ENCODE measurements around the gene TSPAN14. TPM values are rescaled to one million over a fixed set of nuclear protein-coding genes. Genes with fewer than 3 reads are reported as not detected.

TSPAN14 gene
- total and polyA plus RNA-seq, 9 donors, result 15.8 to 59.5 (median 45.3) TPM

DNA sequence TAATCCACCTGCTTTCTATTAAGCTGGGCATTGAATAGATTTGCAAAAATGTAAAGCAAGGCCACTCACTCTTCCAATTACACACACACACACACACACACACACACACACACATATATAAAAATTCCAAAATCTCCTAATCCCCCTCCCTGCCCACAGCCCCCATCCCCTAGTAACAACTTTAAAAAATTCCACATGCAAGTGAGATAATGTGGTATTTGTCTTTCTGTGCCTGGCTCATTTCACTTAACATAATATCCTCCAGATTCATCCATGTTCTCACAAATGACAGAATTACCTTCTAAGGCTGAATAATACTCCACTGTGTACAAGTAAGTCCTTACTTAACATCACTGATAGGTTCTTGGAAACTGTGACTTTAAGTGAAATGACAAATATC is 107.8 kb downstream of the TSPAN14 start:
- H3K4me1 ChIP-seq (ENCODE audit: control insufficient read depth, insufficient read depth, low read length), result no peaks in the 10 kb centered on the region
- H3K27me3 ChIP-seq (ENCODE audit: control insufficient read depth, insufficient read depth, low read length), result no peaks in the 10 kb centered on the region
- no peaks in the 10 kb centered on the region for H3K9me3 ChIP-seq (replicated peaks; ENCODE audit: control insufficient read depth, low read depth, low read length)
- H3K4me3 ChIP-seq (ENCODE audit: low read length), result no peak overlapping the region
- H3K27ac ChIP-seq (ENCODE audit: low read length), result no peak overlapping the region
- no peak for DNase-seq
- H3K36me3 ChIP-seq (ENCODE audit: control insufficient read depth, insufficient read depth, low read length), result no peaks in the 10 kb centered on the region

DNA sequence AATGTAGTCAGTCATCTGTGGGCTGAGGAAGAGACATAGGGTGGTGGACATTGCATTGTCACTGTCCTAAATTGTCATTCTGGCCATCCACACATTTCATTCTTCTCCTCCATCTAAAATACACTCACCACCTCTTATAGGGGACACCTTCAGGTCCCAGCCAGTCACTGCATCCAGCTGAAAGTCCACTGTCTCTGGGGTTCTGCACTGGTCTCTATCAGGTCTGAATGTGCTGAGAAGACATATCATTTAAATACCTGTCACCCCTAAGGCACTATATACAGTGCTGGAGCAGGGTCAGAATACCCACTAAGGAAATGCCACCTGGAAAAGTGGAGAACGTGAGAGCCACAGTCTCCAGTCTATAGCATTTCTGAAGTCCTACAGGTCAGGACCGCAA is 113.2 kb downstream of the TSPAN14 start:
- DNase-seq, result no peak
- 86% methylated on average over 2 of the region's 2 CpGs for WGBS (ENCODE audit: insufficient coverage)
- H3K36me3 ChIP-seq (ENCODE audit: control insufficient read depth, insufficient read depth, low read length), result no peaks in the 10 kb centered on the region
- H3K9me3 ChIP-seq (replicated peaks; ENCODE audit: control insufficient read depth, low read depth, low read length), result no peaks in the 10 kb centered on the region
- no peak overlapping the region for H3K4me3 ChIP-seq (ENCODE audit: low read length)
- H3K4me1 ChIP-seq (ENCODE audit: control insufficient read depth, insufficient read depth, low read length), result no peaks in the 10 kb centered on the region
- H3K27me3 ChIP-seq (ENCODE audit: control insufficient read depth, insufficient read depth, low read length), result peaks cover 2% of the 10 kb centered on the region
- H3K27ac ChIP-seq (ENCODE audit: low read length), result no peak overlapping the region

DNA sequence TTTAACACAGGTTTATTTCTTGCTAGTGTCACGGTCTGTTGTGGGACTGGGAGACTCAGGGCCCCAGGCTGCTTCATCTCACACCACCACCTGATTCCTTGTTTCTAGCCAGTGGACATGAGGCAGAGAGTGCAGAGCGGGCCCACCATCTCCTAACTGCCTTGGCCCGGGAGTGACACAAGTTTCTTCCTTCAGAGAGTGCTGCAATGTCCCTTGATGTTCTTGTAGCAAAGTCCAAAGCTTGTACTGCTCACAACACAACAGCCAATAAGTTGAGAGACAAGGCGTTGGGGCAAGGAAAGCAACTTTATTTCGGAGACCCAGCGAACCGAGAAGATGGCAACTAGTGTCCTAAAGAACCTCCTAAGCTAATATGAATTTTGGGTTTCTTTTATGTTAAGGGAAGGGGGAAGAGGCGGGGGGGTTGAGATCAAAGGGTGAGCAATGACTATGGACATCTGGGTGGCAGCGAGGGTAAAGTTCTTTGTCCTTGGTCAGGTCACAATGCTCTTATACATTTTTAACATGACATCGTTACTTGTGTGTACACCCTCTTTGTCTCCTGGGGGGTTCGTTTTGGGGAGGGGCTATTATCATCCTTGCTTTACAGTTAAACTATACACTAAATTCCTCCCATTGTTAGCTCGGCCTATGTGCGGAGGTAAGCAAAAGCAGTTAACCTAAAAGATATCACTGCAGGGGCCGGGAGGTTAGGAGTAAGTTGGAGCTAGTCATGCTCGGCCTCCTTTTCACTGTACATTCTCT is 115.2 kb downstream of the TSPAN14 start:
- DNase-seq, result no peak
- Histone ChIP-seq H3K27ac (ENCODE audit: low read length) (no peak overlapping the region), H3K4me1 (ENCODE audit: control insufficient read depth, insufficient read depth, low read length) (no peaks in the 10 kb centered on the region), H3K36me3 (ENCODE audit: control insufficient read depth, insufficient read depth, low read length) (no peaks in the 10 kb centered on the region), H3K27me3 (ENCODE audit: control insufficient read depth, insufficient read depth, low read length) (peaks cover 2% of the 10 kb centered on the region), H3K4me3 (ENCODE audit: low read length) (no peak overlapping the region), H3K9me3 (replicated peaks; ENCODE audit: control insufficient read depth, low read depth, low read length) (no peaks in the 10 kb centered on the region)
- 72% methylated on average over 3 of the region's 15 CpGs for WGBS (ENCODE audit: insufficient coverage)

DNA sequence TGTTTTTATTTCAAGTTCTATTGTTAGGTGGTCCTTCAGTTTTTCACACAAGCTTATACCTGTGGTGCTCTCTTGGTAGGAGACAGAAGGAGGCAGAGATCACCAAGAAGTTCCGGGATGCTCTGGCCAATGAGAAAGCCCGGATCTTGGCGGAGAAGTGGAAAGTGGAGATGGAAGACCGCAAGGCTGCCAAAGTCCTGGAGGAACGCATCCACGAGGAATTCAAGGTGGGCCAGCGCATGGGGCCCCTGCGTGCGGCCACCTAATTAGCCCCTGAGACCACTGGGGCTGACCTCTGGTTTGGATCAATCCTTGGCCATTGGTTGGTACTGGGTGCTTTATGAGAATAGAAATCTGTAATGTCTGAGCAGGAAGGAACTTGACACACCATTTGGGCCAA is 117.2 kb downstream of the TSPAN14 start:
- Histone ChIP-seq H3K4me3 (ENCODE audit: low read length) (no peak overlapping the region), H3K27me3 (ENCODE audit: control insufficient read depth, insufficient read depth, low read length) (peaks cover 2% of the 10 kb centered on the region), H3K4me1 (ENCODE audit: control insufficient read depth, insufficient read depth, low read length) (no peaks in the 10 kb centered on the region), H3K27ac (ENCODE audit: low read length) (no peak overlapping the region), H3K9me3 (replicated peaks; ENCODE audit: control insufficient read depth, low read depth, low read length) (no peaks in the 10 kb centered on the region), H3K36me3 (ENCODE audit: control insufficient read depth, insufficient read depth, low read length) (no peaks in the 10 kb centered on the region)
- 90% methylated on average over 9 of the region's 9 CpGs for WGBS (ENCODE audit: insufficient coverage)
- DNase-seq, result no peak

DNA sequence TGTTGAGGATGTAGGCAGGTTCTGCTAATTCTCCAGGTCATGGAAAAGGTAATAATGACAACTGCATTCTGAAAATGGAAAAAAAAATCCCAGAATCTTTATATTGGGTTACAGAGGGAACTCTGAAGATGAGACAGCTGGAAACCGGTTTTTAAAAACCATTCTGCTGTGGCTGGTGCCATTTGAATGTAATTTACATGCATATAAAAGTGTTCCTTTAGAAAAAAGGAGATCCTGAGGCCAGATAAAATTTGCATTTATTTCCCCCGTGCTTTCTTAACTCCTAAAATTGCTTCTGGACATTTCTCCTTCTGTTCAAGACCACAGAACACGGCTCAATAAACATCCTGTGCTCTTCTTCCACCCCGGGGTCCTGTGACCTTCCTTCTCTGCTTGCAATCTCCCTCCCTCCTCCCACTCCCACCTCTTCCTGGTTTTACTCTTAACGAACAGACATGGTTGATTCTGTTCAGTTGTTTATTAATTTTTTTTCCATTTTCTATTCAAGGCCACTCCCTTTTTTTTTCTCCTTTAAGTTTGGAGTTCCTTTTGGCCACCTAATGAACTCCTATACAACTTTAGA is 125.2 kb downstream of the TSPAN14 start:
- peaks cover 4% of the 10 kb centered on the region for H3K4me1 ChIP-seq (ENCODE audit: control insufficient read depth, insufficient read depth, low read length)
- H3K36me3 ChIP-seq (ENCODE audit: control insufficient read depth, insufficient read depth, low read length), result no peaks in the 10 kb centered on the region
- H3K4me3 ChIP-seq (ENCODE audit: low read length), result no peak overlapping the region
- H3K9me3 ChIP-seq (replicated peaks; ENCODE audit: control insufficient read depth, low read depth, low read length), result no peaks in the 10 kb centered on the region
- 31% methylated on average over 2 of the region's 5 CpGs for WGBS (ENCODE audit: insufficient coverage)
- H3K27me3 ChIP-seq (ENCODE audit: control insufficient read depth, insufficient read depth, low read length), result no peaks in the 10 kb centered on the region
- no peak for DNase-seq
- no peak overlapping the region for H3K27ac ChIP-seq (ENCODE audit: low read length)

DNA sequence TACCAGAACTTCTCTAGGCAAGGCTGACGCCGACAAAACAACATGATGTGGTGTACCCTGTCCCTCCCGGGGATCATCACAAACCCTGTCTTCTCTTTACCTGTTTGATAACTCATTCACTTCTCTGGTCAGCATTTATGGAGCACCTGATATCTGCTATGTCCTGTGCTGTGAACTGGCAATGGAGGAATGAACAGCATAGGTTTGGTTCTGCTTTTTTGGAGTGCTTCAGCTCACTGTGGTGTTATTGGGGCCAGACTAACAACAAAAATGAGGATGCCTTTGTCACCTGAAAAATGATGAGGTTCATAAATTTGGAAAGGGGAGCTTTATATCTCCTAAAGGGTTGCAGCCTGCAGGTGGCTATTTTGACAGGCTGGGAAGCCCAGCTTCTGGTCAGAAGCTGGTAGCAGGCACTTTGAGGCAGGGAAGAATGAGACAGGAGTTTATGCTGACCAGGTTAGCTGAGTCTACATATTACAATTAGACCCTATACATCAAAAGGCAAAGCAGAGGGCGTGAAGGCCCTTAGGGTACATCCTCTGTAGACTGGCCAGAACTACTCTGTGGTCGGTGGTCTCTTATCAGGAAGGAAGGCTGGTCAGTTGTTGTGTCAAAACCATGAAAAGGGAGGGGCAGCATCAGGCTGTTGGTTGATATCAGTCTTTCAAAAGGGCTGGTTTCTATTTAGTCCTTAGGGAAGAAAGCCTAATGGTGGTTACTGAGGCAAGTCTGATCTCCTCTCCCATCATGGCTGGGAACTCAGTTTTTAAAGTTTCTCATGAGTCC is 125.9 kb downstream of the TSPAN14 start:
- no peak for DNase-seq
- no peak overlapping the region for H3K27ac ChIP-seq (ENCODE audit: low read length)
- no peak overlapping the region for H3K4me3 ChIP-seq (ENCODE audit: low read length)
- no peaks in the 10 kb centered on the region for H3K36me3 ChIP-seq (ENCODE audit: control insufficient read depth, insufficient read depth, low read length)
- H3K9me3 ChIP-seq (replicated peaks; ENCODE audit: control insufficient read depth, low read depth, low read length), result no peaks in the 10 kb centered on the region
- WGBS (ENCODE audit: insufficient coverage), result 43% methylated on average over 1 of the region's 5 CpGs
- H3K4me1 ChIP-seq (ENCODE audit: control insufficient read depth, insufficient read depth, low read length), result peaks cover 4% of the 10 kb centered on the region
- no peaks in the 10 kb centered on the region for H3K27me3 ChIP-seq (ENCODE audit: control insufficient read depth, insufficient read depth, low read length)

DNA sequence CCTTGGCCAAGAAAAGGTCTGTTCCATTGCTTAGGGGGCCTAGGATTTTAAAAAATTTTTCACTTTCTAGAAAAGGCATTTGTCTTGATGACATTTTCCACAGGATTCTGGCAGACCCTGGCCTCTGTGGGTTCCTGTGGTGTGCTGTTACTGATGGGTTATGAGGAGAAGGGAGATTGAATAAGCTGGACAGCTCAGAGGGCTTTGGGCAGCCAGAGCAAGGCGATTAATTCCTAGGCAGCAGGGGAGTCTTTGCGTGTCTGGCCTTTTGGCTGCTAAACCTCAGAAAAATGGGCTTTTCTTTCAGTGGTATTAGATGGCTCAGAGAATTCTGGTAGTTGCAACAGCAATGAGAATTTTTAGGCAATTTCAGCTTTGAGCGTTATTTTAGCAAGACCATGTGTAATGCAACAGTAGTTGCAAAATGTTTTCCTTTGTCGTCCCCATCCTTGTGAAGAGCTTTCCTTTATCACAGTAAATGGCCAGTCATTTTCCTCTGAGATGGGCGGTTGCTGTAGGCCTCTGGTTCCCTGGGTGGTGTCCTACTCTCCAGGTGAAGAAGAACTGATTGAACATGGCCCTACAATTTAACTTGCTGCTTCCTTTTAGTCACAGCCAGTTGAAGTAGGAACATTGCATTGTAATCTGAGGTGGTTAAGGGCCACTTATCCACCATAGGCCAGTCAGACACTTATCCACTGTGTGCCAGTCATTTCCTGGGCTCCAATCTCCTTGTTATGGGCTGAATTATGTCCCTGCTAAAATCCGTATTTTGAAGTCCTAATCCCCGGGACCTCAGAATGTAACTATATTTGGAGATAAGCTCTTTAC is 126.7 kb downstream of the TSPAN14 start:
- H3K27ac ChIP-seq (ENCODE audit: low read length), result no peak overlapping the region
- no peak overlapping the region for H3K4me3 ChIP-seq (ENCODE audit: low read length)
- DNase-seq, result peak; percentile 71
- peaks cover 4% of the 10 kb centered on the region for H3K4me1 ChIP-seq (ENCODE audit: control insufficient read depth, insufficient read depth, low read length)
- H3K9me3 ChIP-seq (replicated peaks; ENCODE audit: control insufficient read depth, low read depth, low read length), result no peaks in the 10 kb centered on the region
- WGBS (ENCODE audit: insufficient coverage), result 39% methylated on average over 3 of the region's 7 CpGs
- H3K36me3 ChIP-seq (ENCODE audit: control insufficient read depth, insufficient read depth, low read length), result no peaks in the 10 kb centered on the region
- H3K27me3 ChIP-seq (ENCODE audit: control insufficient read depth, insufficient read depth, low read length), result no peaks in the 10 kb centered on the region

DNA sequence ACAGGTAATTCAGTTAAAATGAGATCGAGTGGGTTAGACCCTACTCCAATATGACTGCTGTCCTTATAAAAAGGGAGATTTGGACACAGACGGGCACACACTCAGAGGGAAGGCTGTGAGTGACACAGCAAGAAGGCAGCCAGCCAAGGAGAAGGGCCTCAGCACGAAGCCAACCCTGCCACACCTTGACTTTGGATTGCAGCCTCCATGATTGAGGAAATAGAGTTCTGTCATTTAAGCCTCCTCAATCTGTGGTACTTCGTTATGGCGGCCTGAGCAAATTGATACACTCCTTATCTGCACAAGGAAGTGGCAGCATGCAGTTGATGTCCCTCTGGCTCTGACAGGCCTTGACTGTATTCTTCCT is 127.3 kb downstream of the TSPAN14 start:
- no peak overlapping the region for H3K27ac ChIP-seq (ENCODE audit: low read length)
- H3K36me3 ChIP-seq (ENCODE audit: control insufficient read depth, insufficient read depth, low read length), result no peaks in the 10 kb centered on the region
- no peak overlapping the region for H3K4me3 ChIP-seq (ENCODE audit: low read length)
- no peaks in the 10 kb centered on the region for H3K27me3 ChIP-seq (ENCODE audit: control insufficient read depth, insufficient read depth, low read length)
- WGBS (ENCODE audit: insufficient coverage), result 83% methylated on average over 1 of the region's 5 CpGs
- H3K4me1 ChIP-seq (ENCODE audit: control insufficient read depth, insufficient read depth, low read length), result peaks cover 4% of the 10 kb centered on the region
- no peak for DNase-seq
- no peaks in the 10 kb centered on the region for H3K9me3 ChIP-seq (replicated peaks; ENCODE audit: control insufficient read depth, low read depth, low read length)

DNA sequence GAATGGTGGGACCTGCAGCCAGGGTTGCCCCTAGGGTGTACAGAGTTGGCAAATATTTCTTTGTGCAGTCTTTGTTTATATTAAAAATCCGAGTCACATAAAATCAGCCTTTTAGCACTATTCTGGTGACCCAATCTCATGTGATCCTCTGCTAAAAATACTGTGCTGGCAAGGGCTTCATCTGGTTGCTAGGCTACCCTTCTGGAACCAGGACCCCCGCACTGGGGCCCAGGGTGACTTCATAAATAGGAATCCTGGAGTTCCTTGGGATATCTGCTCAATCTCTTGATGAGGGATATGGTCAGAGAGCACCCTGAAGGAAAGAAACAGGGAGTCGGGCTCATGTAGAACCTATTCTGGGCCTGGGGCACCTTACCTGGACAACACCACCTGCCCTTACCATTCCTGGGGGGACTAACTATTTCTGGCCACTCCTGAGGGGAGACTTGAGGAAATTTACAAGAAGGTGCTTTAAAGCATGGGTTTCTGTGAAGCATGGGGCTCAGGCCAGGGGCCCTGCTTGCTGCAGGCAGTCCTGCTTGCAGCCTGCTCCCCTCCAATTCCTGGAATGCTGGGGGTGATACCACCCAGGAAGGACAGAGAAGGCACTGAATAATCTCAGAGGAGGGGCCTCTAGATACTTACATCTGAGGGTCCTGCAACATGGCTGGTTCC is 128.3 kb downstream of the TSPAN14 start:
- DNase-seq, result peak; percentile 74
- Histone ChIP-seq H3K27ac (ENCODE audit: low read length) (no peak overlapping the region), H3K4me1 (ENCODE audit: control insufficient read depth, insufficient read depth, low read length) (peaks cover 4% of the 10 kb centered on the region), H3K4me3 (ENCODE audit: low read length) (no peak overlapping the region), H3K27me3 (ENCODE audit: control insufficient read depth, insufficient read depth, low read length) (no peaks in the 10 kb centered on the region), H3K36me3 (ENCODE audit: control insufficient read depth, insufficient read depth, low read length) (no peaks in the 10 kb centered on the region), H3K9me3 (replicated peaks; ENCODE audit: control insufficient read depth, low read depth, low read length) (no peaks in the 10 kb centered on the region)
- no CpG with 5 or more reads among the region's 3 CpGs for WGBS (ENCODE audit: insufficient coverage)

Measured in muscle of leg (tissue), 11 donors.